H1 (cell line): Measurements from ENCODE around the gene OTOF. TPM values are rescaled to one million over a fixed set of nuclear protein-coding genes. Genes with fewer than 3 reads are reported as not detected.

Experiments
- CTCF ChIA-PET: fragments of 300-600 bp; sonication (Branson Sonifier 250); formaldehyde crosslinking; loops from one replicate; lab custom pipeline; 2021; ENCODE audit not compliant: partially characterized antibody; lab: Charles Lee
- POLR2A ChIA-PET: fragments of 300-600 bp; sonication (Branson Sonifier 250); formaldehyde crosslinking; loops from one replicate; lab custom pipeline; 2021; ENCODE audit warnings: inconsistent platforms; ENCODE audit not compliant: partially characterized antibody; lab: Charles Lee
- DNase-seq, 2 experiments: peaks; one replicate each; pipeline versions ENCODE4 v3.0.0 to v3.0.0-alpha.2; 2010 to 2022; ENCODE audit warnings: low spot score in 2 of 2, low read depth in 1 of 2, mixed read lengths in 1 of 2
- FAIRE-seq: peaks from 2 replicates; lab custom pipeline; 2011; peaks lifted over from hg19 to GRCh38; lab: Jason Lieb, UNC
- H2AFZ ChIP-seq: 2 replicates; pipeline ENCODE4 v1.8.1; 2012; ENCODE audit warnings: low read length, inconsistent platforms
- H2AK5ac ChIP-seq: 2 replicates; pipeline ENCODE4 v1.6.1; 2013; ENCODE audit warnings: low read depth, low read length
- H2BK120ac ChIP-seq: replicated peaks from 2 replicates; pipeline ENCODE3; 2013; ENCODE audit warnings: low read depth, low read length, inconsistent platforms
- H2BK12ac ChIP-seq: 2 replicates; pipeline ENCODE4 v1.6.1; 2013; ENCODE audit warnings: low read depth, low read length
- H2BK15ac ChIP-seq: 2 replicates; pipeline ENCODE4 v1.6.1; 2013; ENCODE audit warnings: low read length
- H2BK20ac ChIP-seq: 2 replicates; pipeline ENCODE4 v1.6.1; 2013; ENCODE audit warnings: low read length
- H2BK5ac ChIP-seq: 2 replicates; pipeline ENCODE4 v1.6.1; 2013; ENCODE audit warnings: low read depth, low read length
- H3K14ac ChIP-seq: 2 replicates; pipeline ENCODE4 v1.6.1; 2013; ENCODE audit warnings: inconsistent platforms; ENCODE audit not compliant: insufficient read length
- H3K18ac ChIP-seq: 2 replicates; pipeline ENCODE4 v1.6.1; 2013; ENCODE audit warnings: low read length; ENCODE audit errors: extremely low read depth
- H3K23ac ChIP-seq: 2 replicates; pipeline ENCODE4 v1.6.1; 2013; ENCODE audit warnings: inconsistent platforms; ENCODE audit not compliant: insufficient read length
- H3K23me2 ChIP-seq: 2 replicates; pipeline ENCODE4 v1.6.1; 2013; ENCODE audit warnings: low read depth, low read length
- H3K27ac ChIP-seq: 2 replicates; pipeline ENCODE4 v1.6.1; 2011; ENCODE audit warnings: low read depth, low read length, inconsistent platforms
- H3K27me3 ChIP-seq, 4 experiments: replicated peaks in 1 of 4; 1 replicate in 1 of 4; 2 replicates in 3 of 4; pipeline versions ENCODE4 v1.6.1 to v1.8.1; 2011 to 2013; ENCODE audit warnings: low read length in 3 of 4, mild to moderate bottlenecking in 3 of 4, inconsistent platforms in 2 of 4, mixed read lengths in 2 of 4, moderate library complexity in 1 of 4; ENCODE audit not compliant: control insufficient read depth in 3 of 4, insufficient read depth in 3 of 4; ENCODE audit errors: extremely low read depth in 1 of 4
- H3K36me3 ChIP-seq, 4 experiments: 2 replicates each; pipeline versions ENCODE4 v1.6.1 to v1.8.1; 2011 to 2013; ENCODE audit warnings: mild to moderate bottlenecking in 4 of 4, low read length in 3 of 4, moderate library complexity in 2 of 4, control low read depth in 1 of 4, inconsistent platforms in 1 of 4; ENCODE audit not compliant: insufficient read depth in 4 of 4, control insufficient read depth in 2 of 4
- H3K4ac ChIP-seq: replicated peaks from 2 replicates; pipeline ENCODE3; 2013; ENCODE audit warnings: low read length, low read depth, mixed read lengths, inconsistent platforms; ENCODE audit not compliant: insufficient read length
- H3K4me1 ChIP-seq, 4 experiments: replicated peaks in 1 of 4; 1 replicate in 1 of 4; 2 replicates in 3 of 4; pipeline versions ENCODE4 v1.6.1 to v1.8.1; 2011 to 2013; ENCODE audit warnings: low read length in 3 of 4, inconsistent platforms in 2 of 4, mixed read lengths in 1 of 4; ENCODE audit not compliant: insufficient read depth in 4 of 4, control insufficient read depth in 3 of 4
- H3K4me2 ChIP-seq, 2 experiments: 2 replicates each; pipeline versions ENCODE4 v1.6.1 to v1.8.1; 2011 to 2013; ENCODE audit warnings: low read depth in 2 of 2, low read length in 2 of 2, control low read depth in 1 of 2, inconsistent platforms in 1 of 2, mild to moderate bottlenecking in 1 of 2; ENCODE audit not compliant: insufficient read depth in 1 of 2
- H3K4me3 ChIP-seq, 4 experiments: fragments of 200-600, 300-600 bp in 1 of 4; sonication (generic), shearing (Covaris generic), sonication (Bioruptor Twin) in 1 of 4; 2 replicates each; pipeline versions ENCODE4 v1.5.1 to v1.8.1; 2011 to 2016; ENCODE audit warnings: low read length in 4 of 4, low read depth in 3 of 4, control low read depth in 2 of 4, inconsistent platforms in 2 of 4, mild to moderate bottlenecking in 2 of 4, mixed read lengths in 1 of 4, moderate library complexity in 1 of 4; ENCODE audit not compliant: insufficient read depth in 2 of 4; ENCODE audit errors: extremely low read depth in 1 of 4
- H3K56ac ChIP-seq: replicated peaks from 2 replicates; pipeline ENCODE3; 2013; ENCODE audit warnings: low read depth, mild to moderate bottlenecking, mixed read lengths, low read length, inconsistent platforms; ENCODE audit not compliant: insufficient read length
- H3K79me1 ChIP-seq: 2 replicates; pipeline ENCODE4 v1.6.1; 2013; ENCODE audit warnings: low read depth, low read length, control low read depth
- H3K79me2 ChIP-seq, 2 experiments: 2 replicates each; pipeline versions ENCODE4 v1.6.1 to v1.8.1; 2012 to 2013; ENCODE audit warnings: low read length in 2 of 2, mild to moderate bottlenecking in 2 of 2, inconsistent platforms in 1 of 2; ENCODE audit not compliant: insufficient read depth in 2 of 2, control insufficient read depth in 1 of 2
- H3K9ac ChIP-seq, 4 experiments: replicated peaks in 1 of 4; 1 replicate in 1 of 4; 2 replicates in 3 of 4; pipeline versions ENCODE4 v1.6.1 to v1.8.1; 2011 to 2013; ENCODE audit warnings: low read depth in 3 of 4, low read length in 3 of 4, control low read depth in 2 of 4, mild to moderate bottlenecking in 2 of 4, moderate library complexity in 2 of 4, inconsistent platforms in 1 of 4; ENCODE audit errors: extremely low read depth in 1 of 4
- H3K9me3 ChIP-seq, 2 experiments: 2 replicates each; pipeline versions ENCODE4 v1.6.1 to v1.8.1; 2012 to 2013; ENCODE audit warnings: mild to moderate bottlenecking in 2 of 2, moderate library complexity in 2 of 2, control low read depth in 1 of 2, inconsistent platforms in 1 of 2, low read depth in 1 of 2, low read length in 1 of 2, mixed read lengths in 1 of 2; ENCODE audit not compliant: insufficient read depth in 2 of 2
- H4K20me1 ChIP-seq, 2 experiments: replicated peaks in 1 of 2; 2 replicates each; pipeline versions ENCODE3 to v1.8.1; 2011 to 2013; ENCODE audit warnings: inconsistent platforms in 2 of 2, low read length in 2 of 2, mild to moderate bottlenecking in 1 of 2; ENCODE audit not compliant: insufficient read depth in 2 of 2, control insufficient read depth in 1 of 2
- H4K5ac ChIP-seq: 2 replicates; pipeline ENCODE4 v1.6.1; 2013; ENCODE audit warnings: low read length, low read depth, mixed read lengths, inconsistent platforms; ENCODE audit not compliant: insufficient read length
- H4K8ac ChIP-seq: 2 replicates; pipeline ENCODE4 v1.8.0; 2013; ENCODE audit warnings: mild to moderate bottlenecking, moderate library complexity, low read length, inconsistent platforms; ENCODE audit not compliant: insufficient read depth; ENCODE audit errors: extremely low read depth
- H4K91ac ChIP-seq: replicated peaks from 2 replicates; pipeline ENCODE3; 2013; ENCODE audit warnings: low read length, mixed read lengths, inconsistent platforms; ENCODE audit not compliant: insufficient read length
- GABPA ChIP-seq: IDR thresholded peaks from 2 replicates; pipeline ENCODE4 v1.6.1; 2011; ENCODE audit warnings: mild to moderate bottlenecking, low read length, moderate library complexity, borderline replicate concordance; ENCODE audit not compliant: insufficient read depth
- KDM4A ChIP-seq: IDR thresholded peaks from one replicate; pipeline ENCODE4 v1.7.1; 2012; ENCODE audit warnings: low read depth, mild to moderate bottlenecking, moderate library complexity, low read length, inconsistent platforms; ENCODE audit not compliant: severe bottlenecking
- SUZ12 ChIP-seq: fragments of 200-600 bp; sonication (generic); IDR thresholded peaks from 2 replicates; pipeline ENCODE4 v1.6.1; 2012; ENCODE audit warnings: mild to moderate bottlenecking, inconsistent platforms, low read length, moderate library complexity, mixed read lengths
- WGBS, 2 experiments: shearing (Covaris generic) in 1 of 2; methylation state at CpG; one replicate each; pipeline versions ENCODE4 v1.1.6 to v1.1.7; 2013 to 2015; ENCODE audit warnings: low lambda C conversion rate in 2 of 2, mixed read lengths in 2 of 2, inconsistent platforms in 1 of 2, low coverage in 1 of 2, missing lambda C conversion rate in 1 of 2; ENCODE audit not compliant: insufficient replicate concordance in 2 of 2, insufficient coverage in 1 of 2, insufficient read length in 1 of 2; ENCODE audit errors: extremely low coverage in 1 of 2, missing lambda C conversion rate in 1 of 2; 5-methylcytosine and 5-hydroxymethylcytosine counted together
- polyA plus RNA-seq, 7 experiments: library from polyadenylated mRNA; depleted of rRNA in 3 of 7; stranded (reverse) in 5 of 7; unstranded in 2 of 7; fragments of >200 nt in 5 of 7; fragments of 200-250 nt in 2 of 7; gene quantifications; 1 replicate in 5 of 7; 2 replicates in 1 of 7; 4 replicates in 1 of 7; pipeline versions ENCODE4 v1.2.1 to v1.2.3, GENCODE V29; 2011 to 2013; ENCODE audit warnings: missing spikeins in 2 of 7, mixed read lengths in 2 of 7
- total RNA-seq: library from RNA; stranded (reverse); fragmentation: NEBNext Ultra II Directional; extraction: Animal tissue kit (Norgen Biotek cat#: 25700); gene quantifications from 2 replicates; pipeline ENCODE4 v1.2.1, GENCODE V29; 2021

OTOF gene
- total and polyA plus RNA-seq, 2 of the 8 experiments (the other 6 are each of a cell fraction or from before 2014, with no cell fraction given) = 0.06 TPM; not detected in 1

DNA sequence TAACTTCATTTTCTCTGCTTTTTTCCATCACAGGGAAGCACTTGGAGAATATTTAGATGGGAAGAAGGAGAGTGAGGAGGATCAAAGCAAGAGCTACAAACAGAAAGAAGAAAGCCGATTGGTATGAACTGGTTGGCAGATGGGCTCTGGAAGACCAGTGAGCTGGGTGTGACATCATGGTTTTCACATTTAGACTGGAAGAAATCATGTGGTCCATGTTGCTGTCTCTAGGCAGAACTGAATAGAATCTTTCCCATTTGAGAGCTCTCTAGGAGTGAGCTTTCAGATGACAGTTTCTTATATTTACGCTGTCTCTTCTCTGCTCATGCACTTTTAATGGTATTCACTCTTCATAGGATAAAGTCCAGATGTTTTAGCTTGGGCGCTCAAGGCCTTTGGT lies 63.6 kb downstream of the OTOF start:
- H3K23me2 ChIP-seq = no peaks in the 10 kb centered on the region
- no peak overlapping the region for H3K27ac ChIP-seq
- DNase-seq (no peak), FAIRE-seq (no peak)
- no peak overlapping the region for H3K14ac ChIP-seq
- no peaks in the 10 kb centered on the region for H3K79me1 ChIP-seq
- H2BK5ac ChIP-seq = no peak overlapping the region
- no peak overlapping the region for H4K5ac ChIP-seq
- no peaks in the 10 kb centered on the region for H3K9me3 ChIP-seq
- no peak overlapping the region for H3K4ac ChIP-seq
- no peak overlapping the region for H2AFZ ChIP-seq
- no peaks in the 10 kb centered on the region for H3K4me1 ChIP-seq
- ChIA-PET POLR2A (interaction anchor here (0.8 kb wide), 1 partner anchor 18 kb away, joined by 3 read pairs; no protein-coding TSS in a partner anchor), CTCF (interaction anchor here (0.8 to 1.3 kb wide), 2 partner anchors 17 to 19 kb away, joined by 3 to 7 read pairs; no protein-coding TSS in a partner anchor)
- H4K20me1 ChIP-seq = no peaks in the 10 kb centered on the region
- no peak overlapping the region for H2BK15ac ChIP-seq
- no peak overlapping the region for H3K9ac ChIP-seq
- no peak overlapping the region for H3K56ac ChIP-seq
- no peak overlapping the region for H2BK120ac ChIP-seq
- H3K4me3 ChIP-seq = no peak overlapping the region
- H4K91ac ChIP-seq = no peak overlapping the region
- WGBS, 2 experiments = 96% methylated on average over 3 of the region's 3 CpGs; no CpG with 5 or more reads in 1 of the 2 experiments
- no peak overlapping the region for H3K4me2 ChIP-seq
- no peak overlapping the region for H3K23ac ChIP-seq
- no peaks in the 10 kb centered on the region for H3K79me2 ChIP-seq
- H3K36me3 ChIP-seq = no peaks in the 10 kb centered on the region
- H4K8ac ChIP-seq = no peak overlapping the region
- H2BK20ac ChIP-seq = no peak overlapping the region
- no peaks in the 10 kb centered on the region for H3K27me3 ChIP-seq
- no peak overlapping the region for H2AK5ac ChIP-seq
- no peak overlapping the region for H2BK12ac ChIP-seq
- H3K18ac ChIP-seq = no peak overlapping the region
- TF ChIP-seq KDM4A (no peak), SUZ12 (no peak), GABPA (no peak)
